ENCODE measurements around the gene POU2F2. TPM values are rescaled to one million over a fixed set of nuclear protein-coding genes. Genes with fewer than 3 reads are reported as not detected.

The POU2F2 gene
- total RNA-seq, 1 donor from 2014 or later: 1.2 TPM

DNA sequence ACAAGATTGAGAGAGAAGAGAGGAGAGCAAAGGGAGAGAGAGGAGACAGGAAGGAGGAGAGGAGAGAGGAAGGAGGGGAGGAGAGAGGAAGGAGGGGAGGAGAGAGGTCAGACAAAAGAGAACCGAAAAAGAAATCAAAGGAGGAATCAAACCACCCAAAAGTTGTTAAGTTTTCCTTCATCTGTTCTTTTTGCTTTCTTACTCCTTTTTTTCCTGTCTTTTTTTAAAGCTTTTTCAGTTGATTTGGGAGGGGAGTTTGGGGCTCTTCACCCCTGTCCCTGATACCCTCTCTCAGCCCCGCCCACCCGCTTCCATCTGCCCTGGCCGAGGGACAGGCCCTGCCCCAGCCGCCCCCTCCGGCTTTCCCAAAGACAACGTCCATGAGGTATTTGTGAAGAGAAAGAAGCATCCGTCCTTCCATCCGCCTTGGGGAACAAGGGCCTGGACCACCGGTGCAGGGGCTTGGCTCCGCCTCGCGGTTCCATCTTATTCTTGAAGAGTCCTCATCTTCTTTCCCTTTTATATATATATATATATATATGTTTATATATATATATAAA is 43.0 kb downstream of the POU2F2 start:
- H3K27me3 ChIP-seq (ENCODE audit: low read depth): no peaks in the 10 kb centered on the region
- no peaks in the 10 kb centered on the region for H3K9me3 ChIP-seq (replicated peaks)
- TF ChIP-seq, protein P1, sequence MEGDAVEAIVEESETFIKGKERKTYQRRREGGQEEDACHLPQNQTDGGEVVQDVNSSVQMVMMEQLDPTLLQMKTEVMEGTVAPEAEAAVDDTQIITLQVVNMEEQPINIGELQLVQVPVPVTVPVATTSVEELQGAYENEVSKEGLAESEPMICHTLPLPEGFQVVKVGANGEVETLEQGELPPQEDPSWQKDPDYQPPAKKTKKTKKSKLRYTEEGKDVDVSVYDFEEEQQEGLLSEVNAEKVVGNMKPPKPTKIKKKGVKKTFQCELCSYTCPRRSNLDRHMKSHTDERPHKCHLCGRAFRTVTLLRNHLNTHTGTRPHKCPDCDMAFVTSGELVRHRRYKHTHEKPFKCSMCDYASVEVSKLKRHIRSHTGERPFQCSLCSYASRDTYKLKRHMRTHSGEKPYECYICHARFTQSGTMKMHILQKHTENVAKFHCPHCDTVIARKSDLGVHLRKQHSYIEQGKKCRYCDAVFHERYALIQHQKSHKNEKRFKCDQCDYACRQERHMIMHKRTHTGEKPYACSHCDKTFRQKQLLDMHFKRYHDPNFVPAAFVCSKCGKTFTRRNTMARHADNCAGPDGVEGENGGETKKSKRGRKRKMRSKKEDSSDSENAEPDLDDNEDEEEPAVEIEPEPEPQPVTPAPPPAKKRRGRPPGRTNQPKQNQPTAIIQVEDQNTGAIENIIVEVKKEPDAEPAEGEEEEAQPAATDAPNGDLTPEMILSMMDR (IDR thresholded peaks at IDR 0.05; ENCODE audit: borderline replicate concordance): no peak
- peaks cover 15% of the 10 kb centered on the region for H3K4me1 ChIP-seq
- H3K27ac ChIP-seq (replicated peaks): peak overlapping the region; percentile 52
- no peaks in the 10 kb centered on the region for H3K36me3 ChIP-seq
- no peak for DNase-seq
- peak overlapping the region; percentile 10 for H3K4me3 ChIP-seq
- intact Hi-C loops (cut with micrococcal nuclease): no loop called here

GRCh38 chr19:42088471-42089190 is 43.6 kb downstream of the POU2F2 start:
- peak overlapping the region; percentile 52 for H3K27ac ChIP-seq (replicated peaks)
- no peaks in the 10 kb centered on the region for H3K27me3 ChIP-seq (ENCODE audit: low read depth)
- peak overlapping the region; percentile 10 for H3K4me3 ChIP-seq
- intact Hi-C loops (cut with micrococcal nuclease): no loop called here
- no peaks in the 10 kb centered on the region for H3K9me3 ChIP-seq (replicated peaks)
- peaks cover 15% of the 10 kb centered on the region for H3K4me1 ChIP-seq
- no peaks in the 10 kb centered on the region for H3K36me3 ChIP-seq
- DNase-seq: no peak
- TF ChIP-seq, protein P1 (IDR thresholded peaks at IDR 0.05; ENCODE audit: borderline replicate concordance): no peak

GRCh38 chr19:42086770-42087550 is 45.3 kb downstream of the POU2F2 start:
- intact Hi-C loops (cut with micrococcal nuclease): no loop called here
- no peak overlapping the region for H3K27ac ChIP-seq (replicated peaks)
- H3K27me3 ChIP-seq (ENCODE audit: low read depth): no peaks in the 10 kb centered on the region
- DNase-seq: no peak
- TF ChIP-seq, protein P1 (IDR thresholded peaks at IDR 0.05; ENCODE audit: borderline replicate concordance): no peak
- H3K4me1 ChIP-seq: peaks cover 13% of the 10 kb centered on the region
- H3K4me3 ChIP-seq: no peak overlapping the region
- H3K36me3 ChIP-seq: peaks cover 2% of the 10 kb centered on the region
- no peaks in the 10 kb centered on the region for H3K9me3 ChIP-seq (replicated peaks)

DNA sequence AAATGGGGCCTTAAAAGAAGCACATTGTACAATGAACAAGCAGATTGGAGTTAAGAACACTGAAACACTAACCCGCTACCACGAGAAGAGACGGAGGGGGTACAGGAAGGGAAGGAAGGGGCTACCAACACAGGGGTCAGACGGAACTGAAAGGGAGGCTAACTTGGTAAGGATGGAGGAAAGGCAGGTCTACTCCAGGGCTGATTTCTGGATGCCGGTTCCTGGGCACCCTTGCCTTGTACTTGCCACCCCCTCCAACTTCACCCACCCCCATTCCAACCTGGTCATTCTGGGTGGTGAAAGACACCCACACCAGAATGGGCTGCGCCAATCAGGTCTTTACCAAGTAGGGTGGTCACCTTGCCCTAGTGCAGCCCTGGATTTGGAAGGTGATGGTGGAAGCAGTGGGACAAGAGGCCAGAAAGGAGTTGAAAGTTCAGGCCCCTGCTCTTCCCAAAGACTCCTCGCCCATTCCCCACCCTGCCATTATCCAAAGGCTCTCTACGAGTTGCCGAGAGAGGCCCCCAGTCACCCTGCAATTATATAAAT is 46.0 kb downstream of the POU2F2 start:
- intact Hi-C loops (cut with micrococcal nuclease): no loop called here
- no peak for DNase-seq
- H3K9me3 ChIP-seq (replicated peaks): no peaks in the 10 kb centered on the region
- peaks cover 9% of the 10 kb centered on the region for H3K36me3 ChIP-seq
- TF ChIP-seq, protein P1 (IDR thresholded peaks at IDR 0.05; ENCODE audit: borderline replicate concordance): no peak
- no peak overlapping the region for H3K4me3 ChIP-seq
- peaks cover 14% of the 10 kb centered on the region for H3K4me1 ChIP-seq
- H3K27ac ChIP-seq (replicated peaks): no peak overlapping the region
- no peaks in the 10 kb centered on the region for H3K27me3 ChIP-seq (ENCODE audit: low read depth)

- no peak overlapping the region for H3K4me3 ChIP-seq
- no peak overlapping the region for H3K27ac ChIP-seq (replicated peaks)
- H3K9me3 ChIP-seq (replicated peaks): no peaks in the 10 kb centered on the region
- intact Hi-C loops (cut with micrococcal nuclease): no loop called here
- H3K36me3 ChIP-seq: peaks cover 37% of the 10 kb centered on the region
- peaks cover 10% of the 10 kb centered on the region for H3K4me1 ChIP-seq
- H3K27me3 ChIP-seq (ENCODE audit: low read depth): no peaks in the 10 kb centered on the region
- TF ChIP-seq, protein P1 (IDR thresholded peaks at IDR 0.05; ENCODE audit: borderline replicate concordance): no peak
- no peak for DNase-seq
Measured at GRCh38 chr19:42083537-42083936, 48.7 kb downstream of the POU2F2 start.

Data from left ventricle myocardium inferior (tissue), 1 donor.